Suprapubic skin (tissue), 4 donors: ENCODE measurements around the gene PI4K2A.

Source experiments
- CTCF ChIP-seq, 2 donors: fragments of 200-600 bp in 1 of 2; fragments of 450-650 bp in 1 of 2; sonication (generic) in 1 of 2; IDR thresholded peaks; one replicate each; pipeline ENCODE4 v1.5.1; 2016 to 2019; ENCODE audit warnings: antibody characterized with exemption in 2 of 2, mild to moderate bottlenecking in 1 of 2, moderate library complexity in 1 of 2
- POLR2A ChIP-seq, 2 donors: fragments of 450-650 bp; IDR thresholded peaks; one replicate each; pipeline ENCODE4 v1.6.1; 2017; ENCODE audit warnings: antibody characterized with exemption in 2 of 2, mild to moderate bottlenecking in 2 of 2, moderate library complexity in 2 of 2
- POLR2AphosphoS5 ChIP-seq, 3 donors: sonication (generic); formaldehyde crosslinking; IDR thresholded peaks; one replicate each; pipeline ENCODE4 v1.6.1; 2017; ENCODE audit warnings: antibody characterized with exemption in 3 of 3

- TF ChIP-seq CTCF (IDR thresholded peaks at IDR 0.05) (no peak), POLR2AphosphoS5 (IDR thresholded peaks at IDR 0.05) (no peak), POLR2A (IDR thresholded peaks at IDR 0.05) (no peak)
Measured at GRCh38 chr10:97719602-97720001, 79.1 kb downstream of the PI4K2A start.
